GM20000 (cell line): ENCODE data around the gene DLX1.

ENCODE experiments used
- DNase-seq: peaks from one replicate; pipeline ENCODE4 v3.0.0; 2012; ENCODE audit warnings: low spot score
- CTCF ChIP-seq: IDR thresholded peaks from 2 replicates; pipeline ENCODE4 v1.5.1; 2012; ENCODE audit warnings: mild to moderate bottlenecking, control low read depth; ENCODE audit errors: extremely low read depth, missing control alignments

Gene DLX1

GRCh38 chr2:172094294-172095145 is 9.2 kb downstream of the DLX1 start:
- peak; percentile 61 for DNase-seq
- TF ChIP-seq CTCF = no peak

GRCh38 chr2:172095146-172095904 is 10.0 kb downstream of the DLX1 start:
- no peak for TF ChIP-seq CTCF

GRCh38 chr2:172095905-172096625 is 10.8 kb downstream of the DLX1 start:
- peak; percentile 2 for TF ChIP-seq CTCF
- DNase-seq = peak; percentile 60

More at GRCh38 chr2:172095146-172095904, 10.0 kb downstream of the DLX1 start:
- peak; percentile 82 for DNase-seq

- TF ChIP-seq CTCF = no peak
- DNase-seq = peak; percentile 43
These were observed 11.6 kb downstream of the DLX1 start for GRCh38 chr2:172096626-172097547.

GRCh38 chr2:172097557-172098131 is 12.3 kb downstream of the DLX1 start:
- TF ChIP-seq CTCF = no peak
- peak; percentile 33 for DNase-seq

- peak; percentile 19 for DNase-seq
- TF ChIP-seq CTCF = no peak
These were observed 13.0 kb downstream of the DLX1 start for GRCh38 chr2:172098287-172098649.
